ENCODE data around the gene ADH7.
"Not testable (repeated sequence)": the region's sequence is repeated elsewhere in the genome, so short reads cannot be mapped to it uniquely, and the experiment has no call there.

ADH7 gene

DNA sequence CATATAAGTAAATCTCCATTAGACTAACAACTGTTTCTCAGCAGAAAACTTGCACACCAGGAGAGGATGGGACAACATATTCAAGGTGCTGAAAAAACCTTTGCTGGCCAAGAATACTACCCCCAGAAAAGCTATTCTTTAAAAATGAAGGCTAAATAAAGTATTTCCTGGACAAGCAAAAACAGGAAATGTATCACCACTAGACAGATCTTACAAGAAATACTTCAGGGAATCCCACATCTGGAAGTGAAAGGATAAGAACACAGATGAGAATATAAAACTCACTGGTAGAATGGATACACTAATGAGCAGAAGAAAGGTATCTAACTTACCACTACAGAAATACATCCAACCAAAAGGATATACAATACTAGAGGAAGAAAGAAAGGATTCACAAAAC, 55.6 kb downstream of the ADH7 start:
- no peak for DNase-seq (ENCODE audit: low read depth)

DNA sequence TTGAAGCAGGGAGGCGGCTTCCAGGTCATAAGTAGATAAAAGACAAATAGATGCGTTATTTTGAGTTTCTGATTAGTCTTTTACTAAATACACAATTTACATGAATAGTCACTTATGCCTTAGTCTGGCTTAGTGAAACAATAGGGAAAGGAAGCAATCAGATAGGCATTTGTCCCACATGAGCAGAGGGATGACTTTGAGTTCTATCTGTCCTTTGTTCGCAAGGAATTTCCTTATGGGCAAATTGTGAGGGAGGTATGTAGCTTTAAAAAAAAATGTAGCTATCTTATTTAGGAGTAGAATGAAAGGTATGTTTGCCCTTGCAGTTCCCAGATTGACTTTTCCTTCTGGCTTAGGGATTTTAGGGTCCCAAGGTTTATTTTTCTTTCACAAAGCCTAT, 56.3 kb downstream of the ADH7 start:
- no peak for DNase-seq (ENCODE audit: low read depth)

DNA sequence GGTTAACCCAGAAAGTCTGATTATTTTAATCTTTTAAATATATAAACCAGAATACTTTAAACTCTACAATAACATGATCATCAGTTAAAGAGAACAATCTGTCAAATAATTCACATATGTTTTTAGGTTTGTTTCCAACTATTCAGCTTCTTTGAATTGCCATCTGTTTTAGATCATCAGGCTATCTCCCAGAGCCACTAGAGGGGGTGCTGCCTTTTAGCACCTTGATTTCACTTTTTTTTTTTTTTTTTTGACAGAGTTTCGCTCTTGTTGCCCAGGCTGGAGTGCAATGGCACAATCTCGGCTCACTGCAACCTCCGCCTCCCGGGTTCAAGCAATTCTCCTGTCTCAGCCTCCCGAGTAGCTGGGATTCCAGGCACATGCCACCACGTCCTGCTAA, 57.8 kb downstream of the ADH7 start:
- DNase-seq (ENCODE audit: low read depth) = not testable (repeated sequence)

DNA sequence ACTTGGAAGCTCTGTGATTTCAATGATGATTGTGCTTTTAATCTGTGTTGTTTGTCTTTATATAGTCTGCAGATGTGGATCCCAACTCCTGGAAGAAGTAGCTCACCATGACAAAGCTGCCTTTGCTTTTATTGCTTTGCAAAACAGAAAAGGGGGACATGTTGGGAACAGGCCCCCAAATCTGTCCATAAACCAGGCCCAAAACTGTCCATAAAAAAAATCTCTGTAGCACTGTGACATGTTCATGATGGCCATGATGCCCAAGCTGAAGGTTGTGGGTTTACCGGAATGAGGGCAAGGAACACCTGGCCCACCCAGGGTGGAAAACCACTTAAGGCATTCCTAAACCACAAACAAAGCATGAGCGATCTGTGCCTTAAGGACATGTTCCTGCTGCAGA, 62.7 kb downstream of the ADH7 start:
- not testable (repeated sequence) for DNase-seq (ENCODE audit: low read depth)

DNA sequence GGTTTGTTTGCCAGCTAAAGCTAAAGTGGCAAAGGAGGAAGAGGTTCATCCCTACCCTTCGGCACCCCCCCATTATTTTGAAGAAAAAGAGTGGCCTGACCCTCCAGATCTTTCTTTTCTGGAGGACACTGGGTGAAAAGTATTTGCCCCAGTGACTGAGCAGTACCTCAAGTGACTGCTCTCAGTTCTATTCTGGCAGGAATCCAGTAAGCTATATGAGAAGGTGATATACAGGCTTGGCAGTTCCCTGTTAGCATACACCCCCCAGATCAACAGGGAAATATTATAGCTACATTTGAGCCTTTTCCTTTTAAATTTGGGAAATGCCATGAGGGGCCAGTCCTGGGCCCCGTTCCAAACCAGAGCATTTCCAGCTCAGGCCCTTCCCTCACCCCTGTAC, 67.3 kb downstream of the ADH7 start:
- not testable (repeated sequence) for DNase-seq (ENCODE audit: low read depth)

DNA sequence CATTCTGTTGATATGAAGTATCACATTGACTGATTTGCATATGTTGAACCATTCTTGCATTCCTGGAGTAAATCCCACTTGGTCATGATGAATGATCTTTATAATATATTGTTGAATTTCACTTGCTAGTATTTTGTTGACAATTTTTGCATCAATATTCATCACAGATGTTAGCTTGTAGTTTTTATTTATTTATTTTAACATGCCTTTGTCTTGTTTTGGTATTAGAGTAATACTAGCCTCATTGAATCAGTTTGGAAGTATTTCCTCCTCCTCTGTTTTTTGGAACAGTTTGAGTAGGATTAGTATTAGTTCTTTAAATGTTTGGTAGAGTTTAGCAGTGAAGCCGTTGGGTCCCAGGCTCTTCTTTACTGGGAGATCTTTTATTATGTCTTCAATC, 68.7 kb downstream of the ADH7 start:
- no peak for DNase-seq (ENCODE audit: low read depth)

DNA sequence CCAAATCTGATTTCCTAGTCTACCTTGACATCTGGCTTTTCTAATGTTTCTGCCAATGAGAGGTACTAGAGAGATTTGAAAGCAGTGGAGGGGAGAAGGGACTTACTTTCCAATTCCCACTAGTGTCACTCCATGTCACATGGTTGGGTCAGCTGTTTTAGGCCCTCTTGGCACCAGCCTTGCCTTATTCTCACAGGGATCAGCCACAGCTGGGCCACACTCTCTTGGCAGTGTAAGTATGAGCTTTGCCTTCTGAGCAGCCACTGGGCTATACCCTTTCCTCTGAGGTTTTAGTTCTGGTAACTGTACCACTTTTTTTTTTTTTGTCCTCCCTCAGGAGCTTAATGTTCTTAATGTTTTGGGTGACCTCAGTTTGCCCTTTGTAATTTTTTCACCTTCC, 72.4 kb downstream of the ADH7 start:
- DNase-seq (ENCODE audit: low read depth) = no peak
